CD4-positive, alpha-beta T cell (primary cell): Measurements from ENCODE around the gene HDDC3. TPM values are rescaled to one million over a fixed set of nuclear protein-coding genes. Genes with fewer than 3 reads are reported as not detected.

Source experiments
- ATAC-seq: fragments of 200-7000 bp; cut with Tn5 transposase; one replicate; pipeline ENCODE4 v1.10.0; 2022; ENCODE audit warnings: mild to moderate bottlenecking; ENCODE audit not compliant: poor library complexity
- CTCF ChIA-PET: fragments of 350-600 bp; sonication (Branson Sonifier 250); formaldehyde crosslinking; loops from one replicate; lab custom pipeline; 2021; ENCODE audit warnings: antibody characterized with exemption, inconsistent platforms; lab: Charles Lee
- POLR2A ChIA-PET: fragments of 350-600 bp; sonication (Branson Sonifier 250); formaldehyde crosslinking; loops from one replicate; lab custom pipeline; 2021; ENCODE audit warnings: antibody characterized with exemption, inconsistent platforms; lab: Charles Lee
- DNase-seq, 14 experiments: peaks; one replicate each; pipeline ENCODE4 v3.0.0-alpha.2; 2013 to 2020; ENCODE audit warnings: mixed read lengths in 2 of 14
- H3K27ac ChIP-seq, 2 donors: one replicate each; pipeline versions ENCODE4 v1.5.1 to v1.7.0; 2013; ENCODE audit warnings: low read length in 2 of 2, low read depth in 1 of 2, mild to moderate bottlenecking in 1 of 2
- H3K27me3 ChIP-seq, 2 experiments: 1 replicate in 1 of 2; 2 replicates in 1 of 2; pipeline versions ENCODE4 v1.6.1 to v1.7.0; 2013; ENCODE audit warnings: low read length in 2 of 2, control low read depth in 1 of 2, mild to moderate bottlenecking in 1 of 2, moderate library complexity in 1 of 2; ENCODE audit not compliant: insufficient read depth in 2 of 2, control insufficient read depth in 1 of 2
- H3K36me3 ChIP-seq: one replicate; pipeline ENCODE4 v1.6.1; 2013; ENCODE audit warnings: low read length, control low read depth; ENCODE audit not compliant: insufficient read depth
- H3K4me1 ChIP-seq: one replicate; pipeline ENCODE4 v1.6.1; 2013; ENCODE audit warnings: low read length, control low read depth; ENCODE audit not compliant: insufficient read depth
- H3K4me3 ChIP-seq: one replicate; pipeline ENCODE4 v1.5.1; 2013; ENCODE audit warnings: mild to moderate bottlenecking, low read length, moderate library complexity
- H3K9me3 ChIP-seq, 2 experiments: 1 replicate in 1 of 2; 2 replicates in 1 of 2; pipeline versions ENCODE4 v1.6.1 to v1.7.0; 2013; ENCODE audit warnings: low read length in 2 of 2, mild to moderate bottlenecking in 2 of 2, control low read depth in 1 of 2, moderate library complexity in 1 of 2; ENCODE audit not compliant: control insufficient read depth in 1 of 2, insufficient read depth in 1 of 2
- H3K27ac Mint-ChIP-seq: one replicate; pipeline ENCODE4 v1.8.0; 2020; ENCODE audit warnings: mixed read lengths
- H3K27me3 Mint-ChIP-seq: one replicate; pipeline ENCODE4 v1.8.0; 2021; ENCODE audit warnings: mixed read lengths
- H3K36me3 Mint-ChIP-seq: one replicate; pipeline ENCODE4 v1.8.0; 2021; ENCODE audit warnings: low read depth, mixed read lengths
- H3K4me1 Mint-ChIP-seq: one replicate; pipeline ENCODE4 v1.8.0; 2021; ENCODE audit warnings: low read depth, mixed read lengths
- H3K4me3 Mint-ChIP-seq: one replicate; pipeline ENCODE4 v1.8.0; 2020; ENCODE audit warnings: mild to moderate bottlenecking, mixed read lengths
- H3K9me3 Mint-ChIP-seq: one replicate; pipeline ENCODE4 v1.8.0; 2020; ENCODE audit warnings: mixed read lengths
- CTCF ChIP-seq: fragments of 200-600 bp; IDR thresholded peaks from one replicate; pipeline ENCODE4 v1.8.0; 2022; ENCODE audit warnings: antibody characterized with exemption, mild to moderate bottlenecking
- intact Hi-C, 2 experiments: fragments of 100-400 bp; cut with DNase I in 1 of 2; cut with micrococcal nuclease in 1 of 2; formaldehyde crosslinking; loops; one replicate each; pipeline versions ENCODE4 v1.15.1 to v1.9.0; 2023 to 2025; cut with DNase I, micrococcal nuclease
- total RNA-seq, 174 experiments: library from RNA in 2 of 174; stranded (reverse) in 2 of 174; gene quantifications; one replicate each; pipeline ENCODE4 v1.2.3 and lab custom pipeline; 2021 to 2026

The HDDC3 gene
- total RNA-seq, 2 experiments from 2014 or later, result 9.9 to 10.8 TPM

DNA sequence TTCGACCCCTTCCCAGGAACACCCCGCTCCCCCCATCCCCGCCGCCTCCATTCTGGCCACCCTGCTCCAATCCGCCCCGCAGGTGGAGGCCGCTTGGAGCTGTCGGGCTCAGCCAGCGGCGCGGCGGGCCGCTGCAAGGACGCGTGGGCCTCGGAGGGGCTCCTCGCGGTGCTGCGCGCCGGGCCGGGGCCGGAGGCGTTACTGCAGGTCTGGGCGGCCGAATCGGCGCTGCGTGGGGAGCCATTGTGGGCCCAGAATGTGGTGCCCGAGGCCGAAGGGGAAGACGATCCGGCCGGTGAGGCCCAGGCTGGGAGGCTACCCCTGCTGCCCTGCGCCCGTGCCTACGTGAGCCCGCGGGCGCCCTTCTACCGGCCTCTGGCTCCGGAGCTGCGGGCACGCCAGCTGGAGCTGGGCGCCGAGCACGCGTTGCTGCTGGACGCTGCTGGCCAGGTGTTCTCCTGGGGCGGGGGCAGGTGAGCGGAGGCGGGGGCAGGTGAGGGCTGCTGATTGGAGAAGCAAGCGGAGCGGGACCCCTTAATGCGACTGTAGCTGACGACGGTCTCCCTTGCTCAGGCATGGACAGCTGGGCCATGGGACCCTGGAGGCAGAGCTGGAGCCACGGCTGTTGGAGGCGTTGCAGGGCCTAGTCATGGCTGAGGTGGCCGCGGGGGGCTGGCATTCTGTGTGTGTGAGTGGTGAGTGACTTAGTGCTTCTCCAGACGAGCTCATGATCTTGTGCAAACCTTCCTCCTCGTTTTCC is 24.9 kb upstream of the HDDC3 start:
- peak in 1 of 14 experiments; percentile 39 for DNase-seq
- ATAC-seq, result no peak

GRCh38 chr15:90956274-90957030 is 24.1 kb upstream of the HDDC3 start:
- Histone ChIP-seq H3K36me3 (peaks cover 38% of the 10 kb centered on the region), H3K27me3 (no peaks in the 10 kb centered on the region), H3K9me3 (no peaks in the 10 kb centered on the region), H3K27ac (no peak overlapping the region), H3K4me1 (peaks cover 26% of the 10 kb centered on the region), H3K4me3 (peak overlapping the region; percentile 30)
- Mint-ChIP-seq H3K4me3 (peak overlapping the region; percentile 76), H3K27ac (peak overlapping the region; percentile 47), H3K9me3 (no peaks in the 10 kb centered on the region), H3K36me3 (peaks cover 44% of the 10 kb centered on the region), H3K27me3 (no peaks in the 10 kb centered on the region), H3K4me1 (peaks cover 9% of the 10 kb centered on the region)
- ATAC-seq (no peak), DNase-seq (peak; percentile 44 to 80 (median 60))
- POLR2A ChIA-PET, result interaction anchor here (1.0 to 7.7 kb wide), 3 partner anchors 23 to 77 kb away, joined by 3 to 126 read pairs (median 9); partner anchors contain the start of genes HDDC3, MAN2A2 and UNC45A
- peak; percentile 79 for TF ChIP-seq CTCF
- CTCF ChIA-PET, result interaction anchor here (0.5 to 5.5 kb wide), 15 partner anchors 10 to 1016 kb away, joined by 3 to 41 read pairs (median 3); partner anchors contain the start of genes HDDC3, UNC45A and VPS33B
- intact Hi-C loops, result loop anchor here (1.0 to 5.0 kb wide), 6 partner anchors 36 to 315 kb away; partner anchors contain the start of genes PRC1 (in 1 of the 2) and VPS33B (in 1 of the 2)

More for the DNA sequence above, 24.9 kb upstream of the HDDC3 start:
- Mint-ChIP-seq H3K4me3 (peak overlapping the region; percentile 75), H3K27ac (no peak overlapping the region), H3K36me3 (peaks cover 46% of the 10 kb centered on the region), H3K27me3 (no peaks in the 10 kb centered on the region), H3K4me1 (peaks cover 9% of the 10 kb centered on the region), H3K9me3 (no peaks in the 10 kb centered on the region)
- Histone ChIP-seq H3K27ac (no peak overlapping the region), H3K9me3 (no peaks in the 10 kb centered on the region), H3K36me3 (peaks cover 39% of the 10 kb centered on the region), H3K4me1 (peaks cover 26% of the 10 kb centered on the region), H3K4me3 (peak overlapping the region; percentile 30), H3K27me3 (no peaks in the 10 kb centered on the region)
- ChIA-PET CTCF (interaction anchor here (0.5 to 5.5 kb wide), 14 partner anchors 11 to 1017 kb away, joined by 3 to 41 read pairs (median 4); partner anchors contain the start of genes HDDC3, UNC45A and VPS33B), POLR2A (interaction anchor here (7.7 kb wide), 1 partner anchor 24 kb away, joined by 126 read pairs; the partner anchor contains the start of genes HDDC3 and UNC45A)
- TF ChIP-seq CTCF, result no peak
- intact Hi-C loops, result loop anchor here (2.0 to 5.0 kb wide), 3 partner anchors 35 to 76 kb away; partner anchors contain the start of genes PRC1 (in 1 of the 2) and VPS33B (in 1 of the 2)
